Measurements from ENCODE around the gene EIF4G2.
"Not testable (repeated sequence)": the region's sequence is repeated elsewhere in the genome, so short reads cannot be mapped to it uniquely, and the experiment has no call there.

The EIF4G2 gene

DNA sequence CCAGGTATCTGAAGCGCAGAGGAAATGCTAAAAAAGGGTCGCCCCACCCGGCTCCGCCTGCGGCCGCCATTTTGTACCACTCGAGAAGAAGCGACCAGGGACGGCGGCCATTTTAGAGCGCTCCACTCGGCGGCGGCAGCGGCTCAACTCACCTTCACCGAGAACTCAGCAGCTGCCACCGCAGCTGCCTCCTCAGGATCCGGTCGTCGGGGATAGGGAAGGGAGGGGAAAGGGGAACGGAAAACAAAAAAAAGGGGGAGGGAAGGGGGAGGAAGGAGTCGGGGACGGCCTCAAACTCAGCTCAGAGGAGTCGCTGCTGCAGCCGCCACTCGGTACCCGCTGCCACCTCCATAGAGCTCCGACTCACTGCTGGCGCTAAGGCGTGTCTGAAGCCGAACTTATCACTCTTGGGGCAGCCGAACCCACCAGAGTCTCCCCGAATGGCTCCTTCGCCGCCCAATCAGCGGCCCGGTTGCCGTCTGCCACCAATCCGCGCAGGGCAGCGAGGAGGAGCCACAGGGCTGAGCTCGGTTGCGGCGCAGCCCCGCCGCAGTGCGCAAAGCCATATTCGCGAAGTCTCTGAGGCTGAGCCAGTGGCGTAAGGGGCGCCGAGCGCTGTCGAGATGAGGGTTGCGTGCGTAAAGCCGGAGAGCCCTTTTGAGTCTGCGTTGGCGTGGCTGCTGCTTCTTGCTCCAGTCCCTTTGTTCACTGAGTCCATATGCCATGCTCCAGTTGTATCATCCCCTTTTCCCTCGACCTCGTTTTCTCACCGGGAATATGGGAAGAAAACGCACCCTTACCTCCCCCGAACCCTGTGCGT, at the start of gene EIF4G2:
EIF4G2 (minus strand) TSS at position 374 of the 820 bp plus-strand sequence.
- peak; percentile 99 for DNase-seq

DNA sequence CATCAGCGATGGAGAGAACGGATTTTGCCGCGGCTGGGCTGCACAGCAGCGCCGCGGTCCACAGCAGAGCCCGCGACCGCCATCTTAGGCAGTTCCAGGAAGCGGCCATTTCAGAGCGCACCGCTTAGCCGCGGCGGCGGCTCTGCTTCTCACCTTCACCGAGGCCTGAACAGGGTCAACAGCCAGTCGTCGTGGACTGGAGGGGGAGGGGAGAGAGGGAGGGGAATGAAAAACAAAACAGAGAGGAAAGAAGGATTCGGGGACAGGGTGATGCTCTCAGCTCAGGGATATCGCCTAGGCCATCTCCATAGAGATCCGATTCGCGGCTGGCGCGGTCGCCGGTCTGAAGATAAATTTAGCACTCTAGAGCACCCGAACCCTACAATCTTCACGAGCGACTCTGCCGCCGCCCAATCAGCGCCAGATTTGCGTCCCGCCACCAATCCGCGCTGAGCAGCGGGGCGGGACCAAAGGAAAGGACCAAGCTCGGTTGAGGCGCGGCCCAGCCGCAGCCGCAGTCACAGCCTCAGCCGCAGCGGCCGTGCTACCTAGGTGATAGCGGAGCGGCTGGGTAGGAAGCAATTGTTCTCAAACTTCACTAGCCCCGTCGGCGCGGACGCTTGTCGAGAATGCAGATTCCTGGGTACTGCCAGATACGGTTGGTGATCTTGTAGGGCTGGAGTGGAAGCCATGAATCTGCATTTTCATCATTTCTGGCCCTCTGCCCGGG, 49.1 kb upstream of the EIF4G2 start, which contains the start of gene ZBED5:
ZBED5 (minus strand) TSS at position 345 of the 730 bp plus-strand sequence. CDS start 3,108 bp downstream, outside the sequence.
- DNase-seq, result peak; percentile 98

DNA sequence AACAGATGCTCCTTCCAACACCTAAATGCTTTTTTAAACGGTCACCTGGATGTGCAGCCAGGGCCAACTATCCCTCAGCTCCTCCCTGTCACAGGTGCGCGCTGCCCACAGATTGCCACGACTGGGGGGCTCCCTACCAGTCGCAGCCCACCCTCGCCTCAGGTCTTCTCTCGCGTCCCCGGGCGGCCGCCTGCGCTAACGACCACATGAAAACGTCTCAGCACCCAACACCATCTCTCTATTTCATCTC, 48.7 kb upstream of the EIF4G2 start:
- no peak for DNase-seq

DNA sequence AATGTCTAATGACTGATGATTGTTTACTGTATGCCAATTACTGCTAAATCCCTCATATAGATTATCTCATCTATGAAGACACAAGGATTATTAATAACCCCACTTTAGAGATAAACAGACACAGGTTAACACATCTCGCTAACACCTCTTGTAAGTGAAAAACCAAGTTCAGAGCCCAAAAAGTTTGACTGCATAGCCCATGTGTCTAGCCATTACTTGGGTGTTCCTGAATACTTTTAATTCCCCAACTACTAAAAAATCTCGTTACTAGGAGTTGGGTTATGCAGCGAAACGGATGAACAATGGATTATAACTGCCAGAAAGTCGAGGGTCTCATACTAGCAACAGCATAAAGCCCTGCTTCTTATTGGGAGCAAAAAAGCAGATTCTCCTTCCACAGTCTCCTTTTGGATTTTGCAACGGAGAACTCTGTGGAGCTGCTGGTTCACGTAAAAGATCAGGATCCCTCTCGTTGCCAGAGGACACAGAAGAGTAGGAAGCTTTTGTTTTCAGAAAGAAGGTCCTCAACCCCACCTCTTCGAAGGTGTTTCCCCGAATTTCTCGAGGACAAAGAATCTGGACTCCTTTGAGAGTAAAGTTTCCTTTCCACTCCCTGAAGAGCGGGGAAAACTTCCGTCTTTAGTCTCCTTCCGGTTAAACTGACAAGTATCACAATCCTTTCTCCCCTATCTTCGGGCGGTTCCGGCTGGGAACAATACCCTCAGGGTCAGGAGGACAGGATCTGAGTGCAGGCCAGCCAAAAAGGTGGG, 48.1 kb upstream of the EIF4G2 start:
- peak; percentile 67 for DNase-seq

DNA sequence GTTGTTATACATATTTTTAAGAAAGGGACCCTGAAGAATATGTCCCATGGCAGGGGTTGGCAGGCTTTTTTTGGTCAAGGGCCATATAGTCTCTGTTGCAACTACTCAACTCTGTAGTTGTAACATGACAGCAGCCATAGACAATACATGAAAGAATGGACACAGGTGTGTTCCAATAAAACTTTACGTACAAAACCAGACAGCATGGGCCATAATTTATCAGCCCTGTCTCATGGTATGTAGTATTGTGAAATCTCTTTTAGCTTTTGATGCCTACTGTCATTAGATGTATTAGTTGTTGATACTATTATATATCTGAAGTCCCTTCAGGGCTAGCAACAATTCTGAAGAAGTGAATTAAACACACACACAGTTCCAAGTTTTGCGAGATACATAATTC, 46.6 kb upstream of the EIF4G2 start:
- no peak for DNase-seq

DNA sequence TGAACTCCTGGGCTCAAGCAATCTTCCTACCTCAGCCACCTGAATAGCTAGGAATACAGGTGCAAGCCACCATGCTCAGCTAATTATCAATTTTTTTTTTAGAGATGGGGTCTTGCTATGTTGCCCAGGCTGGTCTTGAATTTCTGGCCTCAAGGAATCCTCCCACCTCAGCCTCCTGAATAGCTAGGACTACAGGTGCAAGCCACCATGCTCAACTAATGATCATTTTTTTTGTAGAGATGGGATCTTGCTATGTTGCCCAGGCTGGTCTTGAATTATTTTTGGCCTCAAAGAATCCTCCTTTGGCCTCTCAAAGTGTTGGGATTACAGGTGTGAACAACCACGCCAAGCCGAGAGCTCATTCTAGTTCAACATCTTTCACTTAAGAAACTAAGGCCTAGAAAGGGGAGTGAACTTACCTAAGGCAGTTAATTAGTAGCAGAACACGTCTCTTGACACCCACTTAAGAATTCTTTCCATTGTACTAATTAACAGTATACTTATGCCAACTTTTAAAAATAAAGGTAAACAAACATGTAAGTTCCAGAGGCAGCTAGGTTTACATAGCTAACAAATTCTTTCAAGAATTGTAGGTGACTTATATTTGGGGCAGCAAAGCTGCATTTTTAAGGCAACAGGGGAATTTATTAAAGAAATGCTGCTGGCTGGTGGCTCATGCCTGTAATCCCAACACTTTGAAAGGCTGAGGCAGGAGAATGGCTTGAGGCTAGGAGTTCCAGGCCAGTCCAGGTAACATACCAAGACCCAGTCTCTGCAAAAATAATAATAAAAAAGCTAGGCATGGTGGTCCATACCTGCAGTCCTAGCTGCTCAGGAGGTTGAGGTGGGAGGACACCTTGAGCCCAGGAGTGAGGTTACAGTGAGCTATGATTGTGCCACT, 39.5 kb upstream of the EIF4G2 start:
- DNase-seq, result no peak

DNA sequence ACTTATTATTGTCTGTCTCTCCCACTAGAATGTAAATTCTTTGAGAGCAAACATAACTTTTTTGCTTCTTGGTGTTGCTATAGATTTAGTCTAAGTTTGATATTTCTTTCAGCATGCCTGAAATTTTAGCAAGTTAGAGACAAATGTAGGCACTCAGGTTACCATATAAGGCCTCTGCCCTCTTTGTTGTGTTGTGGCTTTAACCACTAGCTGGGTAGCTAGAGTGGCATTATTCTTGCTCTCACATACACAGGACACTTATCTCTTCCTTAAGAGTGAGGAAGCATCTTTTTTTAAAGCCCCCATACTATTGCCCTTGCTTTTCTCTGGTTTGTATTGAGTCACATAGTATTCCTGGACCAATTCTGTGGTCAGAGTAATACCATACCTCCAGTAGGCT, 37.9 kb upstream of the EIF4G2 start:
- DNase-seq, result no peak

DNA sequence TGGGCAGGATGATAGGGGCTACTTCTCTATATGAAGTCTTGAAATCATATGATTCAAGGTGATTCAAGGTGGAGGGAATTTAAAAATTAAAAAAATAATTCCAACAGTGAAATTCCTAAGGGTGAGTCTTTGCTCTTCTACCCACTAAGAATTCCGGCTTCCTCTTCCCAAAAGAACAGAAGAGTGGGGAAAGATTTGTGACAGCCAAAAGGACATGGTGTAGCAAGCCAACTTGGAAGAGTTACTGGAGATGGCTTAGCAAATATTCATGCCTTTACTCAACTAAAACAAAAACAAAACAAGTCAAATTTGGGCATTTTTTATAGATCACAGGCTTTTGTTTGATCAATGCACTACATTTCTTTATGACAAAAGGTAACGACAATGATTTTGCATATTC, 36.9 kb upstream of the EIF4G2 start:
- no peak for DNase-seq

DNA sequence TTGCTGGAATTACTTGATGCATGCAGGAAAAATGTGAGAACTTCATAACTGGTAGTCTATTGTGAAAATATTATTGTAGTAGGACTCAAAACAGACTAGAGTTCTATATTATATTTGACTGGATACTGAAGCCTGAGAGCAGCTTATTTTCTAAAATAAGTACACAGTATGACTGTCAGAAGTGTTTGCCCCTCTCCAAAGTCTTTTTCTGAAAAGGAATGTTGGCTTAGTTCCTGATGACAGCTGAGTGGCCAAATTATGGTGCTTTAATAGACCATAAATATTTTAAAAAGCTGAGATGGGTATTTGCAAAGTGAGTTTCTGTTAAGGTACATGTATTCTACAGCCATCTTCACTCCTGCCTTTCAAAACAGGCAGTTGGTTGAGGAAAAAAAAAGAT, 36.1 kb upstream of the EIF4G2 start:
- DNase-seq, result no peak

DNA sequence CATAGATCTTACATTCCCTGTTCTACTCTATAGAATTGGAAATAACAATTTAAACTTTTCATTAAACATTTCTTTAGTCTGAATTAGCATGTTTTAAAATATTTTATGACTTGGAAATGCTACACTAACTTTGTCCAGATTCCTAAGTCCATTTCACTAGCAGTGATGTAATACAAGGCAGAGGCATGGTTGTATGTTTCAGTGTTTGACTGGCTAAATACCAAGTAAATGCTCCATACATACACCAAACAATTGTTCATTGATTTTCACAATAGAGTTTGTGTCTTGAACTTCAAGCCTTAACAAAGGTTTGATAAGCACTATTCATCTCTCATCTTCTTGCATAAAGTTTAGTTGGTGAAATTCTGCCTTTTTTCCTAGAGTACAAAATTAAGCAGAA, 35.6 kb upstream of the EIF4G2 start:
- DNase-seq, result no peak

DNA sequence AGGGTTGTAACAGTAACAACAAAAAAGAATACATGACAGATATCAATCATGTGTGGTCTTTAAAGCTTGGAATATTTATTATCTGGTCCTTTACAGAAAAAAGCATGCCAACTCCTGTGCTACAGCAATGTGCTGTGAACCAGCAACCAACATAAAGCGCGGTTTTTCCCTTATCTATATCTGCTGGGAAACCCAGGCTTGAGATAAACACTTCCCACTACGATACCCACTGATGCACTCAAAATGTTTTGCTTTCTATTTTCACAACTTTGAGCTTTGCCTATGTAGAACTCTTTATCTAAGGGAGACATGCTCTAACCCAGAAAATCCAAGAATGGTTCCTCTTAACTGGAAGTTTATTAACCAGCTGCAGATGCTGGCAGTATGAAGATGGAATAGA, 30.2 kb upstream of the EIF4G2 start:
- DNase-seq, result no peak

DNA sequence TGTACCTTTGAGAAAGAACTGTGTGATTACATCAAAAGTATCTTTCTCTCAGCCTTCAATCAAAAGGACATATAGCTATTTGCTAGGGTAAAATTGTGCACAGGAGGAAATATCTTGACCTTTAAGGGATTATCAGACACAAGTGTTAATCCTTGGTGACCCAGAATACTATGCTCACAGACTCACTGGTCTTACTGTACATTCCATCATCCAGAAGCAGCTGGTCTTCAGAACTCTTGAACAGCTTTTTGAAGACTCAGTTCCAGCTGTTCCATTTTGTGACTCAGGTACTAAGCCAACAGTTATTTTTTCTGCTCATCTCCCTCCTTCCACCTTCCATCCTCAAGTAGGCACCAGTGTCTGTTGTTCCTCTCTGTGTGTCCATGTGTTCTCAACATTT, 29.4 kb upstream of the EIF4G2 start:
- DNase-seq, result no peak

DNA sequence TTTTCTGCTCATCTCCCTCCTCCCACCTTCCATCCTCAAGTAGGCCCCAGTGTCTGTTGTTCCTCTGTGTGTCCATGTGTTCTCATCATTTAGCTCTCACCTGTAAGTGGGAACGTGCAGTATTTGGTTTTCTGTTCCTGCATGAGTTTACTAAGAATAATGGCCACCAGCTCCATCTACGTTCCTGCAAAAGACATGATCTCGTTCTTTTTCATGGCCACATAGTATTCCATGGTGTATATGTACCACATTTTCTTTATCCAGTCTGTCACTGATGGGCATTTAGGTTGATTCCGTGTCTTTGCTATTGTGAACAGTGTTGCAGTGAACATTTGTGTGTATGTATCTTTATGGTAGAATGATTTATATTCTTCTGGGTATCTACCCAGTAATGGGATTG, 28.2 kb upstream of the EIF4G2 start:
- not testable (repeated sequence) for DNase-seq

DNA sequence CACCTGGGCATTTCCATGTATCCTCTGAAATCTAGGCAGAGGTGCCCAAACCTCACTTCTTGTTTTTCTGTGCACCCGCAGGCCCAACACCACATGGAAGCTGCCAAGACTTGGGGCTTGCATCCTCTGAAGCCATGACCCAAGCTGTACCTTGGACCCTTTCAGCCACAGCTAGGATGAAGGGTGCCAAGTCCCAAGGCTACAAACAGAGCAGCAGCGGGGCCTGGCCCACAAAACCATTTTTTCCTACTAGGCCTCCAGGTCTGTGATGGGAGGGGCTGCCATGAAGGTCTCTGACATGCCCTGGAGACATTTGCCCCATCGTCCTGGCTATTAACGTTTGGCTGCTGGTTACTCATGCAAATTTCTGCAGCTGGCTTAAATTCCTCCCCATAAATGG, 20.4 kb upstream of the EIF4G2 start:
- no peak for DNase-seq

DNA sequence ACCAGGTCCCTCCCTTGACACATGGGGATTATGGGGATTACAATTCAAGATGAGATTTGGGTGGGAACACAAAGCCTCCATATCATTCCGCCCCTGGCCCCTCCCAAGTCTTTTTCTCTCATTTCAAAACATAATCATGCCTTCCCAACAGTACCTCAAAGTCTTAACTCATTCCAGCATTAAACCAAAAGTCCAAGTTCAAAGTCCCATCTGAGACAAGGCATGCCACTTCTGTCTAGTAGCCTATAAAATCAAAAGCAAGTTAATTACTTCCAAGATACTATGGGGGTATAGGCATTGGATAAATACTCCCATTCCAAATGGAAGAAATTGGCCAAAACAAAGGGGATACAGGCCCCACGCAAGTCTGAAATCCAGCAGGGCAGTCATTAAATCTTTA, 19.7 kb upstream of the EIF4G2 start:
- DNase-seq, result no peak

DNA sequence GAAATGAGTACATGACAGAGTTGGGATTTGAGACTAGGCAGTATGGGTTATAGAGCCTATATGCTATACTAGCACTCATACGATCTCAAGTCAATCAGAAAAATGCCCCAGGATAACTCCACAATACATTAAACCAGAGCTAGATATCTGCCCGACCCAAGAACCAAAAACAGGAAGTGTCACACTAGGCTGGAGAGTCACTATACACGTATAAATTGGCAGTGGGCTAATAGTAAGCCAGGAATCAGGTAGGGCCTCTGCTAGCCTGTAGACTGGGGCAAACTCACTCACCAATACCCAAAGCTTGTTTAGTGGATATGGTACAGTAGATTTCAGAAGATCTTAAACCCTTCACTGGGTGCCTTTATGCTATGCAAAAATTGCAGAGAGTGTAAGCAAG, 16.2 kb upstream of the EIF4G2 start:
- DNase-seq, result no peak

DNA sequence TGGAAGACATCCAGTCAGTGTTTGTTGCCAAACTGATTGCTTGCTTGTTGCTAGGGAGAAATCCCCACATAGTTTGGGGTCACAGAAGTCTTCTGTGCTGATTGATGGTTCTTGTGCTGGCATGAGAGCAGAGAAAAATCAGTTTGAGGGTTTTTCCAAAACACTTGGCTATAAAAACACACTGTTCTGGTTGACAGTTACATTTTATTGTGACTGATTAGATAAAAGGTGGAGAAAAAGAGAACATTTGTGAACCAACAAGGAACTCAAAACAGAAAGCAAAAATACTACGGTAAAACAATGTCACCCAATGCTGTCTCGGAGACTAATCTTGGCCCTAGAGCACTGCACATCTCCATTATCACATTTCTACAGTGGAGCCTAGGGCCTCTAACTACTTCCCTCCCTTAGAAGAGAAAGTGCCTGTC, 14.4 kb upstream of the EIF4G2 start:
- no peak for DNase-seq

DNA sequence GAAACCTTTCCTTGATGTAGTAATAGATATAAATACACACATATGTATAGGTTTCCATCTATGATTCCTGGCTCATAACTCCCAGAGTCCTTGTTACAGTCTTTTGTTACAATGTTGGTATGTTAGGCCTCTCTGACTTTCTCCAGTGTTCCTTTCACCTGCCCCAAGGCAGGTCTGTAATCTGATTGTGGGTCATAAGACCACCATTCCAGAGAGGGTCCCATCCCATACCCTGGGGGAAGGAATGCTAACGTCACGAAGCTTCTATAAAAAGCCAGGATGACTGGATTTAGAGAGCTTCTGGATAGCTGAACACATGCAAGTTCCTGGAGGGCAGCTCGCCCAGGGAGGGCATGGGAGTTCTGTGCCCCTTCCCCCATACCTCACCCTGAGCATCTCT, 13.8 kb upstream of the EIF4G2 start:
- DNase-seq, result peak; percentile 81

DNA sequence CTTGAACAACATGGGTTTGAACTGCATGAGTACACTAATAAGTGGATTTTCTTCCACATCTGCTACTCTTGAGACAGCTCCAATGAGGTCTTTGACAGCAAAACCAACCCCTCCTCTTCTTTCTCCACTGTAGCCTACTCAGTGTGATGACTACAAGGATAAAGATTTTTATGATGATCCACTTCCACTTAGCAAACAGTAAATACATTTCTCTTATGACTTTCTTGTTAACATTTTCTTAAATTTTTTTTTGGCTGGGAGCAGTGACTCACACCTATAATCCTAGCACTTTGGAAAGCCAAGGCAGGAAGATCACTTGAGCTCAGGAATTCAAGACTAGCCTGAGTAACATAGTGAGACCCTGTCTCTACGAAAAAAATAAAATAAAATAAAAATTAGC, 9.9 kb upstream of the EIF4G2 start:
- DNase-seq, result no peak

DNA sequence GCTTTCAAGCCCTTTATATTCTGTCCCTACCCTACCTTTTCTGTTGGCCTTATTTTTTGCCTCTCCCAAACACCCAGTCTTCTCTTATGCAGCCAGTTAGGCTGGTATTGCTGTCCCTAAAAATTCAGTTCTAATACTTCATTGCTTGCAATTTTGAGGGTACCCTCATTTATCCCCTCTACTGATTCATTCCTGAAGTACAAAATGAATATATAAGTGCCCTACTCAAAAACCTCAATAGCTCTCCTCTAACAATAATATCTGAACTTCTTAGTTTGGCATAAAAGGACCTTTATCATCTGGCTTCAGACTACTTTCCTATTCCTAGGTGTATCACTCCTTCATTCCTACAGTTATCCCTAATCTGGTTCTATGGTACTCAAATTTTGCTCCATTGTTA, 5.2 kb upstream of the EIF4G2 start:
- no peak for DNase-seq

DNA sequence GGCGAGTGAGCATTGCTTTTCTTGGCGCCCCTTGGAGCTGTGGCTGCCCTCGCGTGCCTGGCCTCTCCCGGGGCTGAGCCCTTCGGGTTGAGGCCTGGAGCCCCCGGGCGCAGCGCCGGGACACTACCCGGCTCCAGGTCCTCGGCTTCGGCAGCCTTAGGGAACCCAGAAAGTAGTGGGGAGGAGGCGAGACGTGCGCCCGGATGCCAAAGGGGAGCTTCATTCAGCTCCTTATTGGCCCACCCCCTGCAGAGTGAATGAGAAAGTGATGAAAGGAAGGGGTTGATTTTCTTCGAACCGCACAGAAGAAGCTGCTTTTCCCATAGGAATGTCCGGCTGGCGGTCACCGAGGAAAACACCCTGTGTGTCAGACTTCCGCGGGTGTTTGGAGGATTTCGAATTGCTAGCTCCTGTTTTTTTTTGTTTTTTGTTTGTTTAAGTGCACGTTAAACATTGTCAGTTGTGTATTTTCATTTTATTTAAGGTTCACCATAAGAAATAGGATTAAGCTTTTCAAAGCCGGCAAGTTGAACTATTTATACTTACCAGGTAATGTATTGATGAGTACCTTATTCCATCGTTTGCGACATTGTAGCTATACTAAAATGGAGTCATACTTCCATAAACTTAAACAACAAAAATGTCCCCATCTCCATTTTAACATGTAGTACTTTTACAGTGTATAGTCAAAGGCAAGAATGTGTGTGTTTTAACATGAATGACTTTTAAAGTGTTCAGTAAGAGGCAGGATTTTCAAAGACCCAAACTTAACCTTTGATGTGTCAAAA, 841 bp upstream of the EIF4G2 start:
- peak; percentile 75 for DNase-seq

DNA sequence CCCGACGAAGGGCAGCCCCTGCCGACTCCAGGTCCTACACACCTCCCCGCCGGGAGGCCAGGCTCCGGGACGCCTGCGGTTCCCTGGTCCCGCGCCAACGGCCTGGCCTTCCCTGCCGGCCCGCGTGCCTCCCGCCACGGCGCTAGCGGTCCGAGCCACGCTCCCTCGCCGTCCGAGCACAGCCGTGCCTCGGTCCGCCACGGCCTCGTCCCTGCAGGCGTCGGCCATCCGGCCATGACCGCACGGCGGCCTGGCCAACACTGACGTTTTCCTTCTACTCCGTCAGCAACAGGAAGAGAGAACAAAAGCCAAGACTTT, 532 bp downstream of the EIF4G2 start:
- no peak for DNase-seq

Data from islet precursor cell (in vitro differentiated cells).